HepG2 (cell line): ENCODE results near the gene CCDC148. TPM values are rescaled to one million over a fixed set of nuclear protein-coding genes. Genes with fewer than 3 reads are reported as not detected.

Experiments
- ATAC-seq: fragments of 200-7000 bp; cut with Tn5 transposase; 3 replicates; pipeline ENCODE4 v1.9.1; 2020; ENCODE audit warnings: mild to moderate bottlenecking, moderate library complexity
- BruUV-seq: library from RNA; stranded (reverse); fragments of 400-500 nt; replicated peaks from 2 replicates; lab custom pipeline; 2021; lab: Mats Ljungman, UMichigan
- CTCF ChIA-PET: fragments of 300-600 bp; formaldehyde crosslinking; extraction: SDS; loops from one replicate; lab custom pipeline; 2021; ENCODE audit warnings: low total read pairs, inconsistent platforms, low intra/inter-chr PET ratio; lab: Yijun Ruan, JAX
- POLR2A ChIA-PET: fragments of 350-600 bp; sonication (Branson Sonifier 250); formaldehyde crosslinking; loops from one replicate; lab custom pipeline; 2020; ENCODE audit warnings: antibody characterized with exemption, inconsistent platforms; lab: Yijun Ruan, JAX
- DNase-seq: peaks from one replicate; pipeline ENCODE4 v3.0.0-alpha.2; 2015; ENCODE audit warnings: low spot score
- FAIRE-seq: peaks from 3 replicates; lab custom pipeline; 2011; peaks lifted over from hg19 to GRCh38; lab: Jason Lieb, UNC
- H2AFZ ChIP-seq: one replicate; pipeline ENCODE4 v1.6.1; 2011; ENCODE audit warnings: low read length, inconsistent platforms
- H3K27ac ChIP-seq: fragments of 300-600 bp; 3 replicates; pipeline ENCODE4 v1.8.0; 2011; ENCODE audit warnings: mixed run types, mild to moderate bottlenecking, mixed read lengths, low read length, inconsistent platforms; ENCODE audit not compliant: insufficient read depth; ENCODE audit errors: extremely low read length
- H3K27me3 ChIP-seq, 2 experiments: fragments of 200-600 bp in 1 of 2; 2 replicates in 1 of 2; 3 replicates in 1 of 2; pipeline versions ENCODE4 v1.6.0 to v1.8.0; 2011; ENCODE audit warnings: low read length in 2 of 2, mild to moderate bottlenecking in 2 of 2, moderate library complexity in 2 of 2, inconsistent platforms in 1 of 2; ENCODE audit not compliant: insufficient read depth in 2 of 2, control insufficient read depth in 1 of 2
- H3K36me3 ChIP-seq, 2 experiments: fragments of 200-600 bp in 1 of 2; replicated peaks in 1 of 2; 2 replicates in 1 of 2; 3 replicates in 1 of 2; pipeline versions ENCODE4 v1.5.1 to v1.8.0; 2011; ENCODE audit warnings: low read length in 2 of 2, inconsistent platforms in 1 of 2; ENCODE audit not compliant: insufficient read depth in 2 of 2, control insufficient read depth in 1 of 2
- H3K4me1 ChIP-seq: 2 replicates; pipeline ENCODE4 v1.5.1; 2012; ENCODE audit warnings: low read length, inconsistent platforms; ENCODE audit not compliant: insufficient read depth
- H3K4me2 ChIP-seq: 2 replicates; pipeline ENCODE4 v1.6.0; 2011; ENCODE audit warnings: low read depth, low read length, inconsistent platforms
- H3K4me3 ChIP-seq, 3 experiments: fragments of 200-600 bp in 1 of 3; sonication (generic), shearing (Covaris generic) in 1 of 3; replicated peaks in 1 of 3; 2 replicates each; pipeline ENCODE4 v1.5.1; 2011 to 2016; ENCODE audit warnings: low read length in 3 of 3, inconsistent platforms in 2 of 3, low read depth in 2 of 3, mild to moderate bottlenecking in 2 of 3, control low read depth in 1 of 3, mixed read lengths in 1 of 3; ENCODE audit not compliant: insufficient read depth in 1 of 3
- H3K79me2 ChIP-seq: one replicate; pipeline ENCODE4 v1.6.1; 2011; ENCODE audit warnings: low read length, inconsistent platforms; ENCODE audit not compliant: insufficient read depth
- H3K9ac ChIP-seq: 2 replicates; pipeline ENCODE4 v1.6.0; 2011; ENCODE audit warnings: mild to moderate bottlenecking, low read depth, low read length, inconsistent platforms; ENCODE audit not compliant: insufficient read depth
- H3K9me3 ChIP-seq: 2 replicates; pipeline ENCODE4 v1.5.1; 2012; ENCODE audit warnings: mild to moderate bottlenecking, low read length
- H4K20me1 ChIP-seq: 2 replicates; pipeline ENCODE4 v1.6.0; 2011; ENCODE audit warnings: inconsistent platforms, mild to moderate bottlenecking, low read length, moderate library complexity; ENCODE audit not compliant: insufficient read depth
- AHDC1 ChIP-seq: sonication (generic); formaldehyde crosslinking; IDR thresholded peaks from 2 replicates; pipeline ENCODE4 v1.5.1; 2020; ENCODE audit warnings: mild to moderate bottlenecking, missing genetic modification reagents, borderline replicate concordance
- CTCF ChIP-seq: sonication (generic); formaldehyde crosslinking; IDR thresholded peaks from 2 replicates; pipeline ENCODE4 v1.5.0; 2020; ENCODE audit warnings: mild to moderate bottlenecking, missing genetic modification reagents, moderate library complexity
- NR2F1 ChIP-seq, 2 experiments: fragments of 450-650 bp in 1 of 2; formaldehyde crosslinking in 1 of 2; IDR thresholded peaks; 2 replicates each; pipeline versions ENCODE4 v1.5.0 to v1.6.1; 2016 to 2020; ENCODE audit warnings: mild to moderate bottlenecking in 1 of 2, missing compliant biosample characterization in 1 of 2, missing genetic modification reagents in 1 of 2, moderate library complexity in 1 of 2
- SETDB1 ChIP-seq: sonication (generic); formaldehyde crosslinking; IDR thresholded peaks from 2 replicates; pipeline ENCODE4 v1.5.1; 2020; ENCODE audit warnings: missing genetic modification reagents, mild to moderate bottlenecking, borderline replicate concordance
- SOX5 ChIP-seq: IDR thresholded peaks from 2 replicates; pipeline ENCODE4 v1.6.1; 2016; ENCODE audit warnings: borderline replicate concordance
- STAG1 ChIP-seq: sonication (generic); formaldehyde crosslinking; IDR thresholded peaks from 2 replicates; pipeline ENCODE4 v1.4.0; 2020; ENCODE audit warnings: missing genetic modification reagents
- ZC3H13 ChIP-seq: sonication (generic); formaldehyde crosslinking; IDR thresholded peaks from 2 replicates; pipeline ENCODE4 v1.8.1; 2023; ENCODE audit warnings: mild to moderate bottlenecking, missing genetic modification reagents, moderate library complexity
- ZKSCAN8 ChIP-seq: IDR thresholded peaks from 2 replicates; pipeline ENCODE4 v1.6.1; 2016; ENCODE audit warnings: borderline replicate concordance, missing genetic modification reagents, missing compliant biosample characterization
- ZNF496 ChIP-seq: sonication (generic); formaldehyde crosslinking; IDR thresholded peaks from 2 replicates; pipeline ENCODE4 v1.8.1; 2023; ENCODE audit warnings: mild to moderate bottlenecking, moderate library complexity, missing genetic modification reagents; ENCODE audit not compliant: insufficient replicate concordance
- ZNF577 ChIP-seq: sonication (generic); formaldehyde crosslinking; IDR thresholded peaks from 2 replicates; pipeline ENCODE4 v1.4.0; 2020; ENCODE audit warnings: mild to moderate bottlenecking, low read depth, missing genetic modification reagents, borderline replicate concordance
- WGBS: methylation state at CpG from one replicate; pipeline ENCODE4 v1.1.6; 2017; ENCODE audit warnings: low lambda C conversion rate; 5-methylcytosine and 5-hydroxymethylcytosine counted together
- in situ Hi-C: cut with HindIII; loops from 2 replicates; pipeline ENCODE4 v1.10.0; 2017; ENCODE audit warnings: low pct_unique_long_range_greater_than_20kb; ENCODE audit not compliant: extremely low pct_ligation_motif_present
- intact Hi-C: fragments of 100-400 bp; cut with micrococcal nuclease; formaldehyde crosslinking; loops from one replicate; pipeline ENCODE4 v1.10.0; 2022; ENCODE audit not compliant: unreplicated experiment
- polyA plus RNA-seq, 8 experiments: library from polyadenylated mRNA; depleted of rRNA in 3 of 8; stranded (reverse) in 7 of 8; unstranded in 1 of 8; fragments of >200 nt; fragmentation: Illumina TruSeq in 4 of 8; extraction: Trizol in 4 of 8; gene quantifications; 2 replicates each; pipeline versions ENCODE4 v1.2.1 to v1.2.3, GENCODE V29; 2011 to 2016; ENCODE audit warnings: low read depth in 4 of 8, missing spikeins in 1 of 8, mixed read lengths in 1 of 8; ENCODE audit not compliant: insufficient read depth in 1 of 8
- total RNA-seq, 5 experiments: library from RNA; depleted of rRNA; stranded (reverse); fragments of >200 nt; fragmentation: Illumina TruSeq; extraction: Trizol; gene quantifications; 2 replicates each; pipeline ENCODE4 v1.2.3, GENCODE V29; 2016; ENCODE audit warnings: low read depth in 1 of 5

Gene CCDC148
- total and polyA plus RNA-seq, 2 of the 13 experiments (the other 11 are each of a cell fraction or from before 2014, with no cell fraction given): 0.30 to 0.49 TPM

GRCh38 chr2:158496986-158497385 is 40.4 kb upstream of the CCDC148 start:
- H3K36me3 ChIP-seq: peaks cover 0 to 3% of the 10 kb centered on the region in 2 experiments; a peak in 2 of 5 replicates
- ATAC-seq: peak; percentile 16; the same call in 1 of the 3 replicates
- ChIA-PET CTCF (no interaction called here), POLR2A (interaction anchor here (0.5 to 2.9 kb wide), 3 partner anchors 21 to 474 kb away, joined by 3 to 12 read pairs (median 3); no protein-coding TSS in a partner anchor)
- no peak for DNase-seq
- H3K27ac ChIP-seq: peak overlapping the region; percentile 1
- no peak for TF ChIP-seq AHDC1 (CRISPR knock-in tag)
- no peak for TF ChIP-seq SETDB1
- no peak for TF ChIP-seq STAG1 (CRISPR knock-in tag)
- TF ChIP-seq SOX5 (CRISPR knock-in tag): no peak
- no peak for TF ChIP-seq ZKSCAN8 (CRISPR knock-in tag)
- no peak for TF ChIP-seq ZNF577 (CRISPR knock-in tag)
- TF ChIP-seq NR2F1 (CRISPR knock-in tag; IDR thresholded peaks at IDR 0.05): no peak
- no peak for TF ChIP-seq ZC3H13 (CRISPR knock-in tag)
- no peak for TF ChIP-seq CTCF
- no peak for TF ChIP-seq ZNF496 (CRISPR knock-in tag)
- H3K27me3 ChIP-seq: no peaks in the 10 kb centered on the region
- no peaks in the 10 kb centered on the region for H3K9me3 ChIP-seq
- H3K79me2 ChIP-seq: peaks cover 93% of the 10 kb centered on the region
- H3K4me2 ChIP-seq: peak overlapping the region; percentile 21; the same call in 1 of the 2 replicates
- intact Hi-C loops: loop anchor here (5.0 kb wide), 1 partner anchor 35 kb away; no protein-coding TSS in a partner anchor
- H4K20me1 ChIP-seq: peaks cover 35% of the 10 kb centered on the region
- no peak overlapping the region for H3K4me3 ChIP-seq
- 64% methylated on average over 3 of the region's 3 CpGs for WGBS
- H3K9ac ChIP-seq: no peak overlapping the region
- no TSS peak for BruUV-seq
- no peak overlapping the region for H2AFZ ChIP-seq
- in situ Hi-C loops: no loop called here
- no peak for FAIRE-seq
- H3K4me1 ChIP-seq: peaks cover 46% of the 10 kb centered on the region
